Heart right ventricle (tissue), 16 donors: ENCODE results near the gene CASP8. TPM values are rescaled to one million over a fixed set of nuclear protein-coding genes. Genes with fewer than 3 reads are reported as not detected.

Source experiments
- ATAC-seq, 8 donors: fragments of 200-7000 bp; cut with Tn5 transposase; one replicate each; pipeline ENCODE4 v1.9.1; 2020; ENCODE audit warnings: mild to moderate bottlenecking in 8 of 8, moderate library complexity in 8 of 8, moderate number of reproducible peaks in 1 of 8
- DNase-seq, 2 donors: peaks; one replicate each; pipeline ENCODE4 v3.0.0-alpha.2; 2020
- H3K27ac ChIP-seq, 10 donors: fragments of 200-600 bp; sonication (generic) in 2 of 10; one replicate each; pipeline versions ENCODE4 v1.5.0 to v1.8.0; 2020 to 2022; ENCODE audit warnings: mild to moderate bottlenecking in 3 of 10
- H3K27me3 ChIP-seq, 7 donors: fragments of 200-600 bp; one replicate each; pipeline ENCODE4 v1.8.0; 2021 to 2022; ENCODE audit warnings: mild to moderate bottlenecking in 2 of 7
- H3K36me3 ChIP-seq, 9 donors: fragments of 200-600 bp; sonication (generic) in 1 of 9; one replicate each; pipeline versions ENCODE4 v1.5.0 to v1.8.0; 2020 to 2022; ENCODE audit warnings: mild to moderate bottlenecking in 2 of 9
- H3K4me1 ChIP-seq, 9 donors: fragments of 200-600 bp; sonication (generic) in 1 of 9; one replicate each; pipeline versions ENCODE4 v1.5.0 to v1.8.0; 2020 to 2022; ENCODE audit warnings: mild to moderate bottlenecking in 4 of 9
- H3K4me3 ChIP-seq, 10 donors: fragments of 200-600 bp; sonication (generic) in 2 of 10; one replicate each; pipeline versions ENCODE4 v1.5.0 to v1.8.0; 2020 to 2022; ENCODE audit warnings: mild to moderate bottlenecking in 7 of 10, moderate library complexity in 2 of 10
- H3K9me3 ChIP-seq, 11 donors: fragments of 200-600 bp in 10 of 11; sonication (generic) in 2 of 11; one replicate each; pipeline versions ENCODE4 v1.5.0 to v1.8.0; 2013 to 2022; ENCODE audit warnings: mild to moderate bottlenecking in 2 of 11, control low read depth in 1 of 11, moderate library complexity in 1 of 11
- WGBS, 2 donors: extraction: QIAGEN DNeasy Blood & Tissue Kit; methylation state at CpG; one replicate each; pipeline ENCODE4 v1.1.7; 2013; ENCODE audit warnings: inconsistent platforms in 1 of 2; 5-methylcytosine and 5-hydroxymethylcytosine counted together
- intact Hi-C, 10 donors: fragments of 100-400 bp; cut with DNase I; formaldehyde crosslinking; loops; one replicate each; pipeline versions ENCODE4 v1.11.1 to v1.14.2; 2022
- long read RNA-seq, 3 donors: library from polyadenylated mRNA; unstranded; transcript quantifications; one replicate each; pipeline ENCODE4 v2.0.0, GENCODE V29; 2020 to 2021
- polyA plus RNA-seq, 2 donors: library from polyadenylated mRNA; stranded (reverse); fragments of 200-250 nt; gene quantifications; one replicate each; pipeline ENCODE4 v1.2.3, GENCODE V29; 2013
- total RNA-seq, 10 donors: library from RNA; stranded (reverse); fragmentation: NEBNext Ultra II Directional in 3 of 10; extraction: Animal tissue kit (Norgen Biotek cat#: 25700) in 3 of 10; gene quantifications; one replicate each; pipeline versions ENCODE4 v1.2.1 to v1.2.4, GENCODE V29; 2021 to 2023
- TF ChIP-seq, protein P1 (sequence below), 9 donors: fragments of 200-600 bp; sonication (generic) in 2 of 9; IDR thresholded peaks; one replicate each; pipeline versions ENCODE4 v1.5.0 to v1.8.0; 2021 to 2022; ENCODE audit warnings: antibody characterized with exemption in 9 of 9, mild to moderate bottlenecking in 5 of 9, moderate library complexity in 1 of 9
- donor health status: Arrhythmogenic right ventricular cardiomyopathy.
- donor health status: ischemic (EF 13 %, LVEDD 7.1; RV severe dilation, severe dysfunction).
- donor health status: healthy with polysubstance abuse.
- donor health status: DM: no; HTN: yes; CAD: no.
- donor health status: DM: no; HTN: no; CAD: no.
- donor health status: ischemic (EF 25% LVEDD 6.9; RV normal size, moderate dysfunction).
- donor health status: ischemic (EF 25% LVEDD 5.7; RV mildly dilated, moderate dysfunction).
- donor health status: healthy.
- donor health status: DM: yes; HTN: yes; CAD: no.
- donor health status: Ischemic cardiomyopathy.
- donor health status: ischemic (EF 35%, LVEDD 5.7; RV mildly dilated, moderate dysfunction).
- donor health status: nonischemic (EF 11% LVEDD 7.7; RV severe dilation, severe dysfunction).
- donor health status: DM: yes; HTN: yes; CAD: no.
- donor health status: PGD.
- donor health status: ischemic (EF 29% LVEDD 5.4; RV normal size, mild dysfunction).
- donor health status: nonischemic (EF 23%, LVEDD 6.1; RV moderate dilation, normal function).

CASP8 gene
- total RNA-seq (10 to 100 TPM in 1 of 10 donors, 1 to 10 TPM in 9; 2.4 to 10.1 (median 3.6) TPM), polyA plus RNA-seq (1 to 10 TPM; 2.0 to 3.4 TPM)
- long read RNA-seq, donor 1, partial matches to known transcripts = 1 of 6 reads
- long read RNA-seq, donor 1, other reads (novel, unspliced or antisense) = 3 of 6 reads
- long read RNA-seq, donor 2, partial matches to known transcripts = 0 of 3 reads
- long read RNA-seq, donor 2, other reads (novel, unspliced or antisense) = 3 of 3 reads
- long read RNA-seq, donor 3, partial matches to known transcripts = 0 of 7 reads
- long read RNA-seq, donor 3, other reads (novel, unspliced or antisense) = 7 of 7 reads

DNA sequence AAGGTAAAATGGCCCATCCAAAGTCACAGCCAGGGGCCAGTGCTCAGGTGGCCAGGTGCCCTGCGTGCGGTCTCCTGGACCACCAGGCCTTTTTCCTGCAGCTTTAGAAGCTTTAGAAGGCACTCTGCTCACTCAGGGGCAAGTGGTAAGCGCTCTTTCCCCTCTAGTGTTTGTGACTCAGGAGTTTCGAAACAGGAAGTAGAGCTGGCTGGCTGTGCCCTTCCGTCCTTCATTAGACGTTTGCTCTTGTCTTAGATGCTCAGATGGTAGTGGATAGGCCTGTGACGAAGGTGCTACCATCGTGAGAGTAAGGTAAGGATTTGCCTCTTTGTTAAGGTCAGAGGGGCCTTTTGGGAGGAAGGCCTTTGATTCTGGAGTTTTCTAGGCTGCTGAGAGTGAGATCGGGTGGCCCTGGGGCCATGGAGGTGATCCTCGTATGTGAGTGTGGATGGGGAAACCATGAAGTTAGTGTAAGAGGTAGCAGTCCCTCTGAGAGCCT lies at the start of gene CASP8:
Gene CASP8 (plus strand): TSS at position 235 of the 499 bp plus-strand sequence. CDS start 5,951 bp downstream, outside the sequence.
- TF ChIP-seq, protein P1, sequence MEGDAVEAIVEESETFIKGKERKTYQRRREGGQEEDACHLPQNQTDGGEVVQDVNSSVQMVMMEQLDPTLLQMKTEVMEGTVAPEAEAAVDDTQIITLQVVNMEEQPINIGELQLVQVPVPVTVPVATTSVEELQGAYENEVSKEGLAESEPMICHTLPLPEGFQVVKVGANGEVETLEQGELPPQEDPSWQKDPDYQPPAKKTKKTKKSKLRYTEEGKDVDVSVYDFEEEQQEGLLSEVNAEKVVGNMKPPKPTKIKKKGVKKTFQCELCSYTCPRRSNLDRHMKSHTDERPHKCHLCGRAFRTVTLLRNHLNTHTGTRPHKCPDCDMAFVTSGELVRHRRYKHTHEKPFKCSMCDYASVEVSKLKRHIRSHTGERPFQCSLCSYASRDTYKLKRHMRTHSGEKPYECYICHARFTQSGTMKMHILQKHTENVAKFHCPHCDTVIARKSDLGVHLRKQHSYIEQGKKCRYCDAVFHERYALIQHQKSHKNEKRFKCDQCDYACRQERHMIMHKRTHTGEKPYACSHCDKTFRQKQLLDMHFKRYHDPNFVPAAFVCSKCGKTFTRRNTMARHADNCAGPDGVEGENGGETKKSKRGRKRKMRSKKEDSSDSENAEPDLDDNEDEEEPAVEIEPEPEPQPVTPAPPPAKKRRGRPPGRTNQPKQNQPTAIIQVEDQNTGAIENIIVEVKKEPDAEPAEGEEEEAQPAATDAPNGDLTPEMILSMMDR (IDR thresholded peaks at IDR 0.05) = no peak
- Histone ChIP-seq H3K4me3 (peak within 1 kb of the TSS in 7 of 10 donors; percentile 2 to 70 (median 65)), H3K27me3 (no peaks in the 10 kb centered on the region), H3K9me3 (no peaks in the 10 kb centered on the region), H3K27ac (peak within 1 kb of the TSS in 6 of 10 donors; percentile 16 to 95 (median 90)), H3K36me3 (no peaks in the 10 kb centered on the region), H3K4me1 (peaks cover 2 to 81% (median 22%) of the 10 kb centered on the region in 9 donors)
- intact Hi-C loops = no loop called here
- 78 to 84% methylated on average over 10 of the region's 10 CpGs for WGBS, 2 donors
- DNase-seq = no peak
- peak in 2 of 8 donors; percentile 29 to 55 for ATAC-seq

DNA sequence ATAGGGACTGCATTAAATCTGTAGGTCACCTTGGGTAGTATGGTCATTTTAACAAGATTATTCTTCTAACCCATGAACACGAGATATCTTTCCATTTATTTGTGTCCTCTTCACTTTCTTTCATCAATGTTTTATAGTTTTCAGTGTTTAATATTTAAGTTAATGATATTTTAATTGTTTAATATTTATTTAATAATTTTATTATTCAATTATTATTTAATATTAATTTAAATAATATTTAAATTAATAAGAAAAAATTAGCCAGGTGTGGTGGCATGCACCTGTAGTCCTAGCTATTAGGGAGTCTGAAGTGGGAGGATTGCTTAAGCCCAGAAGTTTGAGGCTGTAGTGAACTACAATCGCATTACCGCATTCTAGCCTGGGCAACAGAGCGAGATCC lies 44.4 kb upstream of the CASP8 start:
- ATAC-seq (no peak), DNase-seq (no peak)
- WGBS, 2 donors = 98% methylated on average over 4 of the region's 4 CpGs
- Histone ChIP-seq H3K4me1 (peaks cover 2 to 31% (median 26%) of the 10 kb centered on the region in 9 donors), H3K27ac (no peak overlapping the region), H3K27me3 (no peaks in the 10 kb centered on the region), H3K36me3 (peaks cover 0 to 47% (median 10%) of the 10 kb centered on the region in 9 donors), H3K9me3 (no peaks in the 10 kb centered on the region), H3K4me3 (no peak overlapping the region)
- intact Hi-C loops = no loop called here
- TF ChIP-seq, protein P1 (IDR thresholded peaks at IDR 0.05) = no peak

DNA sequence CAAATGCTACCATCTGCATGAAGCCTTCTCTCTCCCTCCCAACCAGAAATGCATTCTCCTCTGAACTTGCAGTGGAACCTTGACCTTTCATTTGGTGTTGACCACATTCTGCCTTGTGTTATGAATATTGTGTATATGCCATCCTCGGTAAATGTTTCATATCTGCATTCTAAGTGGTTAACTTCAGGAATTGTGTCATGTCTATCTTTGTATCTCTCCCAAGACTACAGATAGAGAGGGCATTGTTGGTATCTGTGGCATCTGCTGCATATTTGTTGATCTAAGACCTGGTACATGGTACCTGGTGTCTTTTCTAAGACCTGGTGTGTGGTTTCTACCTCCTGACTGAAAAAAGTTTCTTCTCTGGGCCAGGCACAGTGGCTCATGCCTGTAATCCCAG lies 43.4 kb upstream of the CASP8 start:
- Histone ChIP-seq H3K36me3 (peaks cover 0 to 44% (median 10%) of the 10 kb centered on the region in 9 donors), H3K27ac (no peak overlapping the region), H3K4me1 (peaks cover 2 to 36% (median 31%) of the 10 kb centered on the region in 9 donors), H3K27me3 (no peaks in the 10 kb centered on the region), H3K4me3 (no peak overlapping the region), H3K9me3 (no peaks in the 10 kb centered on the region)
- ATAC-seq (no peak), DNase-seq (no peak)
- WGBS, 2 donors = 77 to 78% methylated on average over 1 of the region's 1 CpG
- TF ChIP-seq, protein P1 (IDR thresholded peaks at IDR 0.05) = no peak
- intact Hi-C loops = no loop called here

DNA sequence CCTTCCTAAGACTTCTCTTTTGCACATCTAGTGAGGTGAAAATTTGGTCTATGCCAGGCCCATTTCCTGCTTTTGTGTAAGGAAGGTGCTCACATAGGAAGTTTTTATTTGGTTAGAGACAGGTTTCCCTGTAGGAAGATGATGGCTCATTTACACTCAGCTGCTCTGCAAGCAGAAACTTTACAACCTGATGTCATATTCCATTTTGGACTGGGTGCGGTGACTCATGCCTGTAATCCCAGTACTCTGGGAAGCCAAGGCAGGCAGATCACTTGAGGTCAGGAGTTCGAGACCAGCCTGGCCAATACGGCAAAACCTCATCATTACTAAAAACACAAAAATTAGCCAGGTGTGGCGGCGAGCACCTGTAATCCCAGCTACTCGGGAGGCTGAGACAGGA lies 41.6 kb upstream of the CASP8 start:
- TF ChIP-seq, protein P1 (IDR thresholded peaks at IDR 0.05) = no peak
- peak in 6 of 8 donors; percentile 27 to 77 (median 54) for ATAC-seq
- H3K27ac ChIP-seq = peak overlapping the region in 8 of 10 donors; percentile 30 to 78 (median 44)
- no peak for DNase-seq
- peaks cover 0 to 44% (median 10%) of the 10 kb centered on the region in 9 donors for H3K36me3 ChIP-seq
- intact Hi-C loops = no loop called here
- 87 to 91% methylated on average over 6 of the region's 6 CpGs for WGBS, 2 donors
- no peaks in the 10 kb centered on the region for H3K27me3 ChIP-seq
- peaks cover 2 to 46% (median 35%) of the 10 kb centered on the region in 9 donors for H3K4me1 ChIP-seq
- H3K4me3 ChIP-seq = no peak overlapping the region
- no peaks in the 10 kb centered on the region for H3K9me3 ChIP-seq
